Endodermal cell (in vitro differentiated cells): ENCODE data around the gene CORO2A. TPM values are rescaled to one million over a fixed set of nuclear protein-coding genes. Genes with fewer than 3 reads are reported as not detected.

Experiments
- DNase-seq: peaks from one replicate; pipeline ENCODE4 v3.0.0-alpha.2; 2017
- H3K27ac ChIP-seq: 2 replicates; pipeline ENCODE4 v1.5.1; 2013; ENCODE audit warnings: mild to moderate bottlenecking, low read depth, low read length, moderate library complexity
- H3K27me3 ChIP-seq: 2 replicates; pipeline ENCODE4 v1.6.1; 2013; ENCODE audit warnings: mild to moderate bottlenecking, low read length, moderate library complexity; ENCODE audit not compliant: insufficient read depth, control insufficient read depth, poor library complexity, severe bottlenecking
- H3K36me3 ChIP-seq: 2 replicates; pipeline ENCODE4 v1.7.0; 2013; ENCODE audit warnings: mild to moderate bottlenecking, low read length, moderate library complexity; ENCODE audit not compliant: control insufficient read depth, insufficient read depth
- H3K4me1 ChIP-seq: one replicate; pipeline ENCODE4 v1.7.0; 2013; ENCODE audit warnings: low read length; ENCODE audit not compliant: control insufficient read depth, insufficient read depth
- H3K4me3 ChIP-seq: 2 replicates; pipeline ENCODE4 v1.5.1; 2013; ENCODE audit warnings: mild to moderate bottlenecking, low read length, moderate library complexity
- H3K9ac ChIP-seq: 2 replicates; pipeline ENCODE4 v1.6.1; 2013; ENCODE audit warnings: mild to moderate bottlenecking, low read length, moderate library complexity; ENCODE audit not compliant: poor library complexity, severe bottlenecking; ENCODE audit errors: extremely low read depth
- H3K9me3 ChIP-seq: 2 replicates; pipeline ENCODE4 v1.6.1; 2013; ENCODE audit warnings: mild to moderate bottlenecking, low read length, moderate library complexity; ENCODE audit not compliant: control insufficient read depth
- H3K27ac Mint-ChIP-seq: 2 replicates; pipeline ENCODE4 v1.8.0; 2020; ENCODE audit warnings: mixed read lengths
- H3K27me3 Mint-ChIP-seq: 2 replicates; pipeline ENCODE4 v1.8.0; 2021; ENCODE audit warnings: mild to moderate bottlenecking, mixed read lengths; ENCODE audit not compliant: insufficient read depth
- H3K36me3 Mint-ChIP-seq: 2 replicates; pipeline ENCODE4 v1.8.0; 2020; ENCODE audit warnings: low read depth, mixed read lengths
- H3K4me1 Mint-ChIP-seq: 2 replicates; pipeline ENCODE4 v1.8.0; 2020; ENCODE audit warnings: mixed read lengths
- H3K4me3 Mint-ChIP-seq: 2 replicates; pipeline ENCODE4 v1.8.0; 2020; ENCODE audit warnings: mild to moderate bottlenecking, moderate library complexity, mixed read lengths
- H3K9me3 Mint-ChIP-seq: 2 replicates; pipeline ENCODE4 v1.8.0; 2020; ENCODE audit warnings: mild to moderate bottlenecking, mixed read lengths
- CTCF ChIP-seq: fragments of 200-600 bp; sonication (generic); conservative IDR thresholded peaks from 2 replicates; pipeline ENCODE4 v1.5.0; 2021; ENCODE audit warnings: antibody characterized with exemption, mild to moderate bottlenecking
- whole genome bisulfite sequencing, 2 experiments: methylation state at CpG; one replicate each; pipeline versions ENCODE4 v1.1.5 to v1.1.7; 2013; ENCODE audit warnings: missing lambda C conversion rate in 2 of 2, mixed read lengths in 1 of 2; ENCODE audit not compliant: insufficient coverage in 1 of 2, insufficient read length in 1 of 2; 5-methylcytosine and 5-hydroxymethylcytosine counted together
- total RNA-seq, 2 donors: library from RNA; stranded (reverse); fragmentation: NEBNext Ultra II Directional in 1 of 2; extraction: Animal tissue kit (Norgen Biotek cat#: 25700) in 1 of 2; gene quantifications; 2 replicates in 1 of 2; 3 replicates in 1 of 2; pipeline ENCODE4 v1.2.1, GENCODE V29; 2021

CORO2A gene
- total RNA-seq, 2 donors from 2014 or later = 21.0 to 22.8 TPM

- no peaks in the 10 kb centered on the region for H3K36me3 ChIP-seq
- no peak overlapping the region for H3K4me3 ChIP-seq
- no peaks in the 10 kb centered on the region for H3K9me3 ChIP-seq
- H3K4me1 ChIP-seq = peaks cover 7% of the 10 kb centered on the region
- TF ChIP-seq CTCF = no peak
- H3K9ac ChIP-seq = no peak overlapping the region
- 74 to 82% methylated on average over 2 to 3 of the region's 3 CpGs for WGBS, 2 experiments
- H3K9me3 Mint-ChIP-seq = no peaks in the 10 kb centered on the region
- peak; percentile 67 for DNase-seq
- H3K4me3 Mint-ChIP-seq = no peak overlapping the region
- H3K36me3 Mint-ChIP-seq = peaks cover 4% of the 10 kb centered on the region
- peak overlapping the region; percentile 64 for H3K27ac Mint-ChIP-seq
- H3K27me3 Mint-ChIP-seq = no peaks in the 10 kb centered on the region
- peaks cover 44% of the 10 kb centered on the region for H3K4me1 Mint-ChIP-seq
- no peak overlapping the region for H3K27ac ChIP-seq
- no peaks in the 10 kb centered on the region for H3K27me3 ChIP-seq
Measured at GRCh38 chr9:98172604-98173003, 19.8 kb downstream of the CORO2A start.

GRCh38 chr9:98171176-98171925 lies 21.1 kb downstream of the CORO2A start:
- no peak overlapping the region for H3K27ac ChIP-seq
- TF ChIP-seq CTCF = no peak
- no peak for DNase-seq
- WGBS, 2 experiments = 82% methylated on average over 9 to 16 of the region's 16 CpGs
- Mint-ChIP-seq H3K4me1 (peaks cover 35% of the 10 kb centered on the region), H3K27ac (no peak overlapping the region), H3K27me3 (no peaks in the 10 kb centered on the region), H3K4me3 (no peak overlapping the region), H3K36me3 (peaks cover 4% of the 10 kb centered on the region), H3K9me3 (no peaks in the 10 kb centered on the region)
- H3K27me3 ChIP-seq = no peaks in the 10 kb centered on the region
- H3K4me3 ChIP-seq = no peak overlapping the region
- H3K36me3 ChIP-seq = no peaks in the 10 kb centered on the region
- no peak overlapping the region for H3K9ac ChIP-seq
- H3K4me1 ChIP-seq = no peaks in the 10 kb centered on the region
- H3K9me3 ChIP-seq = no peaks in the 10 kb centered on the region

GRCh38 chr9:98168941-98169488 lies 23.4 kb downstream of the CORO2A start:
- no peak for TF ChIP-seq CTCF
- 25 to 50% methylated on average over 6 to 15 of the region's 15 CpGs for WGBS, 2 experiments
- no peaks in the 10 kb centered on the region for H3K9me3 Mint-ChIP-seq
- Histone ChIP-seq H3K4me3 (no peak overlapping the region), H3K4me1 (no peaks in the 10 kb centered on the region), H3K27ac (no peak overlapping the region), H3K27me3 (no peaks in the 10 kb centered on the region), H3K9ac (no peak overlapping the region), H3K36me3 (no peaks in the 10 kb centered on the region), H3K9me3 (no peaks in the 10 kb centered on the region)
- peaks cover 30% of the 10 kb centered on the region for H3K4me1 Mint-ChIP-seq
- peak; percentile 83 for DNase-seq
- no peaks in the 10 kb centered on the region for H3K36me3 Mint-ChIP-seq
- no peak overlapping the region for H3K4me3 Mint-ChIP-seq
- H3K27me3 Mint-ChIP-seq = no peaks in the 10 kb centered on the region
- no peak overlapping the region for H3K27ac Mint-ChIP-seq
